Measurements from ENCODE around the gene POLN.
A peak's percentile ranks its signal among the peaks of the same experiment; 100 is the strongest.

POLN gene

GRCh38 chr4:2080429-2081300, 161.3 kb downstream of the POLN start:
- no peak overlapping the region for H3K4me3 ChIP-seq
- TF ChIP-seq, protein P1, sequence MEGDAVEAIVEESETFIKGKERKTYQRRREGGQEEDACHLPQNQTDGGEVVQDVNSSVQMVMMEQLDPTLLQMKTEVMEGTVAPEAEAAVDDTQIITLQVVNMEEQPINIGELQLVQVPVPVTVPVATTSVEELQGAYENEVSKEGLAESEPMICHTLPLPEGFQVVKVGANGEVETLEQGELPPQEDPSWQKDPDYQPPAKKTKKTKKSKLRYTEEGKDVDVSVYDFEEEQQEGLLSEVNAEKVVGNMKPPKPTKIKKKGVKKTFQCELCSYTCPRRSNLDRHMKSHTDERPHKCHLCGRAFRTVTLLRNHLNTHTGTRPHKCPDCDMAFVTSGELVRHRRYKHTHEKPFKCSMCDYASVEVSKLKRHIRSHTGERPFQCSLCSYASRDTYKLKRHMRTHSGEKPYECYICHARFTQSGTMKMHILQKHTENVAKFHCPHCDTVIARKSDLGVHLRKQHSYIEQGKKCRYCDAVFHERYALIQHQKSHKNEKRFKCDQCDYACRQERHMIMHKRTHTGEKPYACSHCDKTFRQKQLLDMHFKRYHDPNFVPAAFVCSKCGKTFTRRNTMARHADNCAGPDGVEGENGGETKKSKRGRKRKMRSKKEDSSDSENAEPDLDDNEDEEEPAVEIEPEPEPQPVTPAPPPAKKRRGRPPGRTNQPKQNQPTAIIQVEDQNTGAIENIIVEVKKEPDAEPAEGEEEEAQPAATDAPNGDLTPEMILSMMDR (IDR thresholded peaks at IDR 0.05), result no peak
- peak; percentile 65 for DNase-seq (ENCODE audit: low spot score)
- H3K27ac ChIP-seq, result no peak overlapping the region

- Histone ChIP-seq H3K27ac (no peak overlapping the region), H3K4me3 (no peak overlapping the region)
- peak; percentile 49 for DNase-seq (ENCODE audit: low spot score)
- TF ChIP-seq, protein P1 (IDR thresholded peaks at IDR 0.05), result no peak
These were observed 162.0 kb downstream of the POLN start for GRCh38 chr4:2079926-2080325.

DNA sequence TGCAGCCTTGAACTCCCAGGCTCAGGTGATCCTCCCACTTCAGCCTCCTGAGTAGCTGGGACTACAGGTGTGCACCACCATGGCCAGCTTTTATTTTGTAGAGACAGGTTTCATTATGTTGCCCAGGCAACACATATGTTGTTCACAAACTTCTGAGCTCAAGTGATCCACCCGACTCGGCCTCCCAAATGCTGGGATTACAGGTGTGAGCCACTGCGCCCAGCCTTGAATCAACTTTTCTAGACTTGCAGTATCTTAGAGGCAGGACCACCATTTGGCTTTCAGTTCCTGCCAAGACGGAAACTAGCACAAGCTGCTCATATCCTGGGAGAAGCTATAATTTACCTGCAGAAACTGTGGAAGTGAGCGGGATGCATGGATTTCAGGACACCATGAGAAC, 162.9 kb downstream of the POLN start:
- DNase-seq (ENCODE audit: low spot score), result peak; percentile 50
- Histone ChIP-seq H3K4me3 (no peak overlapping the region), H3K27ac (no peak overlapping the region)
- TF ChIP-seq, protein P1 (IDR thresholded peaks at IDR 0.05), result no peak

DNA sequence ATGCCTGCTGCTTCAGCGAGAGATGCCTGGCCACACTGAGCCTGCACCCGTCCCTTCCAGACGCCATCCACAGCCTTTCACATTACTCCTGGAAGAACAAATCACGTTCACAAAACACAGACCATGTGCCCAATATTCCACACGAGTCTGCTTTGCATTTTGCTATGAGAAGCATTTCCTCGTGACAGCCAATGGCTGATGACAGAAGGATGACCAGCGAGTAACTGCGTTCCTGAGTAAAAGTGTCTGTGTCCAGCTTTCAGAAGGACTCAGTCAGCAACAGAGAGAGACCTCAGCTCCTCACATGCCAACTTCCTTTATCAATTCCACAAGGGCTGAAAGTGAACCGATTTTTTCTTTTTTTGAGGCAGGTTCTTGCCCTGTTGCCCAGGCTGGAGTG, 163.3 kb downstream of the POLN start:
- no peak overlapping the region for H3K4me3 ChIP-seq
- DNase-seq (ENCODE audit: low spot score), result peak; percentile 19
- no peak overlapping the region for H3K27ac ChIP-seq
- TF ChIP-seq, protein P1 (IDR thresholded peaks at IDR 0.05), result no peak

DNA sequence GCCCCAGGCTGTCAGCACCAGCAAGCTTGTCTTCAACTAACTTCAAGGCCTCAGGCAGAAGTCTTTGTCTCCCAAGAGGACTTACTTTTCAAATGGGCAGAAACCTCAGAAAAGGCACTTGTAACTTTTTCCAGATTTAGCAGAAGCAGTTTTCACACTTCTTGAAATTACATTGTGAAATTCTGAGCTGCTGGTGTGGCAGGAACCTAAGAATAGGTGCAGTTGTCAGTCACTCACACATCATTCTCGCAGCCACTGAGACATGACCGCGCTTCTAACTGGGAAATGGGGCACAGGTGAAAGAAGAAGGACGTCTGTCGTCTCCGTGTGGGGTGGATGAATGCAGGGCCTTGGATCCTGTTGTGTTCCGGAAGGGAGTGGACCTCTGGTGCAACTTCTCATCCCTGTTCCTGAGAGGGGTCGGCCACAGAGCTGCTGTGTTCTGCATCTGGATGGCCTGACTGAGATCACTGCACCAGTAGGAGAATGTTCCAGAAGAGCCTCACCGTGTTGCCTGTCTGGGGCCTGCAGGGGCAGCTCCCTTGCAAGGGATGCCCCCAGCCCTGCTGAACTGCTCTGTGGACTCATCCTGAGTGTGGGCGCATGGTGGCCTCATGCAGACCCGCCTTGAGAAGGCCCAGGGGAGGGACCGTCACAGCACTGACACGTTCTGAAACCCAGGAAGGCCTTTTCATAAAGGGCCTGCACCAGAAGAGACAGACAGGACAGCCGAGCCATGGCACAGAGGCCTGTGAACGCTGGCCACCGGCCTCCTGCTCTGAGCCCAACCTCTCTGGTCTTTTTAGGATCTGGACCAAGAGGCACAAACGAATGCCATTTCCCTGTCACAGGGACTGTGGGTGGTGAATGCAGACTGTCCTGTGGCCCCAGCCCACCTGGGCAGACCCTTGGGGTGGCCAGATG, 164.1 kb downstream of the POLN start:
- Histone ChIP-seq H3K27ac (no peak overlapping the region), H3K4me3 (no peak overlapping the region)
- TF ChIP-seq, protein P1 (IDR thresholded peaks at IDR 0.05), result no peak
- peak; percentile 52 for DNase-seq (ENCODE audit: low spot score)

GRCh38 chr4:2076908-2077536, 164.9 kb downstream of the POLN start:
- peak; percentile 50 for DNase-seq (ENCODE audit: low spot score)
- Histone ChIP-seq H3K27ac (no peak overlapping the region), H3K4me3 (no peak overlapping the region)
- TF ChIP-seq, protein P1 (IDR thresholded peaks at IDR 0.05), result no peak
